MM.1S (cell line): ENCODE data around the gene C2orf78.

Experiments used
- DNase-seq: peaks from one replicate; pipeline ENCODE4 v3.0.0-alpha.2; 2015
- H2AFZ ChIP-seq: fragments of 300-600 bp; sonication (generic); 2 replicates; pipeline ENCODE4 v1.6.0; 2016; ENCODE audit warnings: antibody characterized with exemption, low read length
- H3F3A ChIP-seq: fragments of 300-600 bp; sonication (generic); 2 replicates; pipeline ENCODE4 v1.6.1; 2016; ENCODE audit warnings: mild to moderate bottlenecking, antibody characterized with exemption, low read length, moderate library complexity, mixed read lengths; ENCODE audit not compliant: insufficient read depth
- H3K27ac ChIP-seq: fragments of 300-600 bp; sonication (generic); 2 replicates; pipeline ENCODE4 v1.5.1; 2016; ENCODE audit warnings: mild to moderate bottlenecking, low read length
- H3K27me3 ChIP-seq: fragments of 300-600 bp; sonication (generic); replicated peaks from 2 replicates; pipeline ENCODE4 v1.6.0; 2016; ENCODE audit warnings: low read length; ENCODE audit not compliant: insufficient read depth
- H3K36me3 ChIP-seq: fragments of 300-600 bp; sonication (generic); replicated peaks from 2 replicates; pipeline ENCODE4 v1.6.1; 2016; ENCODE audit warnings: mild to moderate bottlenecking, low read length, mixed read lengths; ENCODE audit not compliant: insufficient read depth
- H3K4me1 ChIP-seq: fragments of 300-600 bp; sonication (generic); 2 replicates; pipeline ENCODE4 v1.6.1; 2016; ENCODE audit warnings: low read length, mixed read lengths
- H3K4me2 ChIP-seq: fragments of 300-600 bp; sonication (generic); 2 replicates; pipeline ENCODE4 v1.6.0; 2016; ENCODE audit warnings: low read depth, low read length
- H3K4me3 ChIP-seq: fragments of 300-600 bp; sonication (generic); 2 replicates; pipeline ENCODE4 v1.5.1; 2016; ENCODE audit warnings: low read length, mixed read lengths
- H3K79me2 ChIP-seq: fragments of 300-600 bp; sonication (generic); 2 replicates; pipeline ENCODE4 v1.6.1; 2016; ENCODE audit warnings: mixed run types, low read length, mixed read lengths
- H3K9ac ChIP-seq: fragments of 300-600 bp; sonication (generic); 2 replicates; pipeline ENCODE4 v1.6.1; 2016; ENCODE audit warnings: low read length, mixed read lengths
- H3K9me2 ChIP-seq: fragments of 300-600 bp; sonication (generic); replicated peaks from 2 replicates; pipeline ENCODE4 v1.6.1; 2016; ENCODE audit warnings: mild to moderate bottlenecking, low read length, mixed read lengths; ENCODE audit not compliant: insufficient read depth
- H3K9me3 ChIP-seq: fragments of 300-600 bp; sonication (generic); replicated peaks from 2 replicates; pipeline ENCODE4 v1.6.1; 2016; ENCODE audit warnings: mild to moderate bottlenecking, low read length, mixed read lengths; ENCODE audit not compliant: insufficient read depth
- H4K20me1 ChIP-seq: fragments of 300-600 bp; sonication (generic); 2 replicates; pipeline ENCODE4 v1.6.1; 2016; ENCODE audit warnings: mild to moderate bottlenecking, low read length, moderate library complexity, mixed read lengths; ENCODE audit not compliant: insufficient read depth
- CTCF ChIP-seq: fragments of 300-600 bp; sonication (generic); IDR thresholded peaks from 2 replicates; pipeline ENCODE4 v1.5.1; 2016; ENCODE audit warnings: antibody characterized with exemption, low read length, mixed read lengths
- EZH2 ChIP-seq: fragments of 300-600 bp; sonication (generic); optimal IDR thresholded peaks from 2 replicates; pipeline ENCODE3; 2017; ENCODE audit warnings: low read depth, mild to moderate bottlenecking, antibody characterized with exemption, low read length, mixed read lengths
- EZH2phosphoT487 ChIP-seq: fragments of 300-600 bp; sonication (generic); IDR thresholded peaks from 2 replicates; pipeline ENCODE4 v1.6.1; 2018; ENCODE audit warnings: antibody characterized with exemption, low read length

C2orf78 gene

DNA sequence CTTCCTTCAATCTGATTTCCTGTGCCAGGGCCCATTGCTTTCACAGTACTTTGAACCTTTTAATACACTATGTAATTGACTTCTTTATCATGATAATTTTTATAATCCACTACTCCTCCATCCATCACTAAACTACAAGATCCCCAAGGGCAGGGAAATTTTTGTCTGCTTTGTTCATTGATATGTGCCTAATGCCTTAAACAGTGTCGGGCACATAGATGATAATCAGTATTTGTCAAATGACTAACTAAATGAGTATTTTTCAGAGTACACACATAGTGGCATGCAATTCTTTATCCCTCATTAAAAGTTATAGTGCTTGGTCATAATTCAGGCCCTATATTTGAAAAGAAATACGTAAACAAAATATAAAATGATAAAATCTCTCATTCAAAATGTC is 39.4 kb downstream of the C2orf78 start:
- Histone ChIP-seq H3K27me3 (no peaks in the 10 kb centered on the region), H4K20me1 (no peaks in the 10 kb centered on the region), H3K9me3 (no peaks in the 10 kb centered on the region), H3F3A (no peaks in the 10 kb centered on the region; the same call in 1 of the 2 replicates), H3K4me1 (peaks cover 17% of the 10 kb centered on the region), H3K4me2 (no peak overlapping the region), H3K79me2 (0 out of 2 replicates have a peak, but pooled peaks cover 1% of the 10 kb centered on the region), H3K36me3 (no peaks in the 10 kb centered on the region), H3K9ac (no peak overlapping the region), H3K4me3 (no peak overlapping the region), H3K27ac (no peak overlapping the region), H3K9me2 (no peaks in the 10 kb centered on the region), H2AFZ (no peak overlapping the region)
- no peak for DNase-seq
- TF ChIP-seq CTCF = no peak
- no peak for TF ChIP-seq EZH2
- no peak for TF ChIP-seq EZH2phosphoT487

- Histone ChIP-seq H3K9me3 (no peaks in the 10 kb centered on the region), H3K4me3 (no peak overlapping the region), H3K4me1 (peaks cover 17% of the 10 kb centered on the region), H2AFZ (no peak overlapping the region), H3K27me3 (no peaks in the 10 kb centered on the region), H3K79me2 (peaks cover 5% of the 10 kb centered on the region), H4K20me1 (no peaks in the 10 kb centered on the region), H3K9ac (no peak overlapping the region), H3K36me3 (no peaks in the 10 kb centered on the region), H3K9me2 (no peaks in the 10 kb centered on the region), H3K27ac (no peak overlapping the region), H3F3A (no peaks in the 10 kb centered on the region; the same call in 1 of the 2 replicates), H3K4me2 (no peak overlapping the region)
- DNase-seq = peak; percentile 70
- peak; percentile 71 for TF ChIP-seq CTCF
- no peak for TF ChIP-seq EZH2
- no peak for TF ChIP-seq EZH2phosphoT487
These were observed 40.0 kb downstream of the C2orf78 start for GRCh38 chr2:73823916-73824523.

DNA sequence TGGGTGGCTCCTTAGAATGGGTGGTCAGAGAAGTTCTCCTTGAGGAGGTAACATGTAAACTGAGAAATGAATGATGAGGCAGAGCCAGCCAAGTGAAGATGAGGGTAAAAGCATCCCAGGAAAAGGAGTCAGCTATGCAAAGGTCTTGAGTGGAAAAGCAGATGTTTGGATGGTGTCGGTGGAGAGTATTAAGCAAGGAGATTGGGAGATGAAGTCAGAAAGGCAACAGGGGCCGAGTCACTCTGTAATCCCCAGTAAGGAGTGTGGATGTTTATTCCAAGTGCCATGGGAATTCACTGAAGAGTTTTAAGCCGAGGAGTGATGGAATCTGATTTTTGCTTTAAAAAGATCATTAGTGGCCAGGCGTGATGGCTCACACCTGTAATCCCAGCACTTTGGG is 41.4 kb downstream of the C2orf78 start:
- peaks cover 19% of the 10 kb centered on the region for H3K79me2 ChIP-seq
- H4K20me1 ChIP-seq = no peaks in the 10 kb centered on the region
- no peak overlapping the region for H3K4me3 ChIP-seq
- TF ChIP-seq EZH2phosphoT487 = no peak
- TF ChIP-seq CTCF = no peak
- TF ChIP-seq EZH2 = no peak
- no peaks in the 10 kb centered on the region for H3K27me3 ChIP-seq
- no peaks in the 10 kb centered on the region for H3K9me3 ChIP-seq
- H3K4me2 ChIP-seq = no peak overlapping the region
- H3K9me2 ChIP-seq = no peaks in the 10 kb centered on the region
- H3K9ac ChIP-seq = no peak overlapping the region
- no peak overlapping the region for H2AFZ ChIP-seq
- no peak overlapping the region for H3K27ac ChIP-seq
- H3F3A ChIP-seq = peaks cover 5% of the 10 kb centered on the region; the same call in 1 of the 2 replicates
- no peak for DNase-seq
- no peaks in the 10 kb centered on the region for H3K36me3 ChIP-seq
- H3K4me1 ChIP-seq = peaks cover 23% of the 10 kb centered on the region
